ENCODE results near the gene PPIL1.

PPIL1 gene

GRCh38 chr6:36886950-36887618, 12.5 kb upstream of the PPIL1 start:
- no peaks in the 10 kb centered on the region for H3K36me3 Mint-ChIP-seq (ENCODE audit: low read depth)

GRCh38 chr6:36885461-36886401, 11.1 kb upstream of the PPIL1 start, which contains the start of gene C6orf89:
TSS of gene C6orf89 (plus strand) at chr6:36885952. CDS start at chr6:36899445, 13,493 bp downstream.
- H3K4me1 Mint-ChIP-seq, result peaks cover 22% of the 10 kb centered on the region
- peak within 1 kb of the TSS; percentile 95 for H3K4me3 Mint-ChIP-seq
- peaks cover 5% of the 10 kb centered on the region for H3K9me3 Mint-ChIP-seq
- peak within 1 kb of the TSS; percentile 87 for H3K27ac Mint-ChIP-seq
- DNase-seq, result peak; percentile 93
- no peaks in the 10 kb centered on the region for H3K36me3 Mint-ChIP-seq (ENCODE audit: low read depth)
- TF ChIP-seq CTCF (IDR thresholded peaks at IDR 0.05), result peak; percentile 73
- peaks cover 9% of the 10 kb centered on the region for H3K27me3 Mint-ChIP-seq (ENCODE audit: low read depth, poor library complexity)

More at GRCh38 chr6:36886950-36887618, 12.5 kb upstream of the PPIL1 start:
- Mint-ChIP-seq H3K4me3 (peak overlapping the region; percentile 95), H3K4me1 (peaks cover 22% of the 10 kb centered on the region), H3K27me3 (ENCODE audit: low read depth, poor library complexity) (peaks cover 9% of the 10 kb centered on the region), H3K9me3 (no peaks in the 10 kb centered on the region), H3K27ac (peak overlapping the region; percentile 73)
- DNase-seq, result no peak
- no peak for TF ChIP-seq CTCF (IDR thresholded peaks at IDR 0.05)

GRCh38 chr6:36884610-36885009, 10.0 kb upstream of the PPIL1 start:
- Mint-ChIP-seq H3K4me3 (no peak overlapping the region), H3K9me3 (peaks cover 9% of the 10 kb centered on the region), H3K4me1 (peaks cover 22% of the 10 kb centered on the region), H3K27me3 (ENCODE audit: low read depth, poor library complexity) (peaks cover 9% of the 10 kb centered on the region), H3K36me3 (ENCODE audit: low read depth) (no peaks in the 10 kb centered on the region), H3K27ac (no peak overlapping the region)
- no peak for TF ChIP-seq CTCF (IDR thresholded peaks at IDR 0.05)
- no peak for DNase-seq

- H3K4me1 Mint-ChIP-seq, result peaks cover 37% of the 10 kb centered on the region
- peak overlapping the region; percentile 100 for H3K27ac Mint-ChIP-seq
- peaks cover 30% of the 10 kb centered on the region for H3K27me3 Mint-ChIP-seq (ENCODE audit: low read depth, poor library complexity)
Observed at GRCh38 chr6:36875250-36875633, 639 bp upstream of the PPIL1 start.

More at GRCh38 chr6:36875250-36875633, 639 bp upstream of the PPIL1 start:
- peaks cover 16% of the 10 kb centered on the region for H3K36me3 Mint-ChIP-seq (ENCODE audit: low read depth)
- no peak for DNase-seq
- H3K4me3 Mint-ChIP-seq, result peak overlapping the region; percentile 98
- H3K9me3 Mint-ChIP-seq, result peaks cover 4% of the 10 kb centered on the region
- TF ChIP-seq CTCF (IDR thresholded peaks at IDR 0.05), result no peak
